HG03354 (cell line): ENCODE data around the gene ARHGAP12.
"Not testable (repeated sequence)": the region's sequence is repeated elsewhere in the genome, so short reads cannot be mapped to it uniquely, and the experiment has no call there.

Experiments used
- ATAC-seq: cut with Tn5 transposase; IDR thresholded peaks from one replicate; pipeline ENCODE4 v1.9.1; 2021; ENCODE audit warnings: mild to moderate bottlenecking; ENCODE audit not compliant: unreplicated experiment, poor library complexity, severe bottlenecking

The ARHGAP12 gene

DNA sequence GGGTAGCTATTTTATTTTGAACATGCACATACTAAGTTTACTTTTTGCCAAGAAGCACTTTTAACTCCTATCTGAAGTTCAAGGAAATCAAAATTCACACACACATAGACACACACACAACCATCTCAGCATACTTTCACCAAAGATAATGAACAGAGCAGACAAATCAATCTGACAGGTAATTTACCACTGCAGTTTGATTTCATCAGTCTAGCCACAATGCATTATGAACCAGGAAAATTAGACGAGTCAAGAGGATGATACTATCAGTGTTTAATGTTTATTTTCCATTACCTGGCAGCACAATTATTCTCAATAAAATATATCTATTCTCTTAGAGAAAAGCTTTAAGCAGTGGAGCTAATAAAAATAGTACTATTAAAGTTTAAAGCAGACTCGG is 147.9 kb downstream of the ARHGAP12 start:
- ATAC-seq: no peak

- ATAC-seq: no peak
Observed at GRCh38 chr10:31778627-31779026, 150.0 kb downstream of the ARHGAP12 start.

GRCh38 chr10:31776159-31776558 is 152.5 kb downstream of the ARHGAP12 start:
- ATAC-seq: no peak

DNA sequence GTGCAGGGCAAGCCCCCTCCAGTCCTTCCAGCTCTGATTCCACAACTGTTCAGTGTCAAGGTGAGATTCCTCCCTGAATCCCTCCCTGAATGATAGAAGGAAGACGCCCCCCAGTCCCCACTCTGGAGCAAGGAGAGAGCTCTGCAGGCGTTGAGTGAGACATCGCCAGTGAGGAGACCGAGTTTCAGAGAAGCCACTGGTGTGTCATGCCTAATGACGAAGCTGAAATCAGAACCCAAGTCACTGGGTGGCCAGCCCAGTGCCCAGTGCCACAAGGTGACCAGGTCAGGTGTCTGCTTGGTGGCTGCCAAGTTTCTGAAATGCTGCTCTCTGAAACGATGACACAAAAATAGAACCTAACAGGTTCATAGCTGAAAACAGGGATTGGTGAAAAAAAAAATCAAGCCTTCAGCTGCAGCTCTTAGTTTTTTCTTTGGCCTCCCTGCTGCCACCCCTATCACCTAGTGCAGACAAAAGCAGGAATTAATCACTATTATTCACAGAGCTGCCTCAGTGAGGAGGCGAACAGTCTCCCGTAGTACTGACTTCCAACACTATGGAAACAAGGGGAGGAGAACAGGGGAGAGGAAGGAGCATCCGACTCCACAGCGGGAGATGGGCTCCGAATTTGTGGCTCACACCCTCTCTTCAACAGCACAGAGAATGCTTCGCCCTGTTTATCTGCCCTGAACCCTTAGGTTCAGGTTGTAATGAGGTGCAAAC is 153.5 kb downstream of the ARHGAP12 start:
- no peak for ATAC-seq

DNA sequence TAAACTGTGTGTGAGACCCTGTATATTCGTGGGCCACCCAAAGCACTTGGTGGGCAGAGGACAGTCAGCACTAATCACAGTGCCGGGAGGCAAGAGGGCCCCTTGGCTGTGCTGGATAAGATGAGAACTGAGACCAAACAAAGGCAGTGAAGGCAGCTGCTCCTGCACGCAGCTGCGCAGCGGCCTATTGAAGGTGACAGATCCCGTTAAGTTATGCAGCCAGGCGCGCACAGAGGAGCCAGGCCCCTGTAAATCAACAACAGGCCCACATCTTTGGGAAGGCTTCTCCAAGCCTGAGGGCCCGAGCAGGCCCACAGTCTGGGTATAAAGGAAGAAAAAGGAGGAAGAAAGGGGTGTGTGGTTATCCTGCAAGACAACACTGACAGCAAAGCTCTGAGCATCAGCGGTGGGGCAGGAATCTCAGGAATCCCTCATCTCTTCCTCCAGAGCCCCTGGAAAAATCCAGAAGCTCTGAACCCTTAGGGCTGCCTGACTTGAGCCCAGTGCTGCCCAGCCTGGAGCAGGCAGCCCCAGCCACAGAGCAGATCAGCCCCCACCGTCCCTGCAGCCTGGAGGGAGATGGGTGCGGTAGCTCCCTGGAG is 154.2 kb downstream of the ARHGAP12 start:
- ATAC-seq: no peak

DNA sequence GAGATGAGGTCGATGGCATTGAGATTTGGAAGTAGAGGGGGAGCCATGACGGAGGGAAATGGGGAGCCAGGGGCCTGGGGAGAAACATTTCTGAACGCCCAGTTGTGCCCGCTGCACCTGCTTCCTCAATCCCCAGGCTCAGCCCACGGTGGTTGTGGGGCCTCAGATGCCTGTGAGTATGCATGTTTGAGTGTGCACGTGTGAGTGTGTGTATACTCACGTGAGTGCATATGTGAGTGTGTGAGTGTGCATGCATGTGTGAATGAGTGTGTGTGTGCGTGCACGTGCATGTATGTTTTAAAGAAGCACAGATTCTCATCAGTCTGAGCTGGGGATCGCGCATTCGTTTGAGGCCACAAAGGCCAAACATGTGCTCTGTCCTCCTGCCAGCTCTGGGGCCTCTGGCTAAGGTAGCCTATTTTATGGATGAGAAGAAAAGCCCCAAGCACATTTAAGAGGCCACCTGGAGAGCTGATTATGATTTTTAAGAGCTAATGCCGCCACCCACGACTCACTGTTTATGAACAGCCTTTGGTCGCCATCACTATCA is 154.8 kb downstream of the ARHGAP12 start:
- no peak for ATAC-seq

DNA sequence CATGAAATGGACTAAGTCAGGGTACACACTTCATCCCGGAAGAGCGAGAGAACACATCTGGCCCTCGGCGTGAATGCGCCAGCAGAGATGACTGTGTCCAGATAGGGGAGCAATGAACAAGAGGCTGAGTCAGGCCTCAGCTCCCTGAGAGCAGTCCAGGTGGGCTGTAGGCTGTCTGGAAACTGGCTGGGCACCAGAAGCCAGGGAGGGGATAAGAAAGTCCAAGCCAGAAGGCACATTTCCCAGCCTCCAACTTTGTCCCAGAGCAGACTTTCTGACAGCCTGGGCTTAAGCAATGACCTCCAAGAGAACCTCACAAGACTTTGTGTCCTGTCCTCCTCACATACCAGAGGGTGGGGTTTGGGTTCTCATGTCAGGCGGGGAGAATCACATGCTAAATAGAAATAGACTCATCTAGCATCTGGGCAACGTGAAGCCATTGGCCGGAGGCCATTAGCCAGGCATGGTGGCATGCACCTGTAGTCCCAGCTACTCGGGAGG is 157.2 kb downstream of the ARHGAP12 start:
- ATAC-seq: no peak

DNA sequence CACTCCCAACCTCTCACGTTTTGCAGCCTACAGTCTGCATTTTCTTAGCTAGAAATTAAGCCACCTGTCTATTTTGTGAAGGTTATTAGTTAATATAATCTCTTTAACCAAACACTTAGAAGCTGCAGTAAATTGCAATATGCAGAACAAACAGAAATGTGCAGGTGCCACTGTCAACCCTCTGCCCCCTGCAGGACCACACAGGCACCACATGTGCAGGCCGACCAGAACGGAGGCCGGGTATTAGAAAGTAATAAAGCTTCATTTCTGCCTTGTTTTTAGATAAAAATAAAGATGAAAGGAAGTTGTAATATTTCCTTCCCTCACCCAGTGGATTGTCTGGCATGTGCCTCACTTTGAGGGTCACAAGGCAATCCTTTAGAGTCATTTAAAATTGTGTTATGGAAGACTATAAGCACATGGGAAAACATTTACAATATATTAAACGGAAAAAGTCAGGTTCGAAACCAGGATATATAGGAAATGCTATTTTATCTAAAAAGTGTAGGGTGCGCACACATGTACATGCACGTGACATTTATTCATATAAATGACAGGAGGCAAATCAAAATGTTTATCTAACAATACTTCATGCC is 158.2 kb downstream of the ARHGAP12 start:
- ATAC-seq: no peak

DNA sequence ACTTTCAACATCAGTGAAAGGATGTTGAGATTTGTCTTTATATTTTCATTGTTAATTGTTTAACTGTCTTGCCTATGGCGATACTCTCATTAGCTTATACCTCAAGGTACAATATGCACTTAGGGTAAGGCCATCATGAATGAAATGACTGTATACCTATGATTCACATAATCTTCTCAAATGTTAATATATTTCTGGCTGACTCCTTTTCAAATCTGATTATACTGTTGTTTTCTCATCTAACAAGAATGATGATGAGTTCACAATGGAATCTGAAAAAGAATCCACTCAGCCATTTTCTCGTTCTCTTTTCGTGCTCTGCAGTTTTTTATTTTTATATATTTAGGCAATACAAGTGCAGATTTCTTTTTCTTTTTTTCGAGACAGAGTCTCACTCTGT is 159.1 kb downstream of the ARHGAP12 start:
- ATAC-seq: no peak

DNA sequence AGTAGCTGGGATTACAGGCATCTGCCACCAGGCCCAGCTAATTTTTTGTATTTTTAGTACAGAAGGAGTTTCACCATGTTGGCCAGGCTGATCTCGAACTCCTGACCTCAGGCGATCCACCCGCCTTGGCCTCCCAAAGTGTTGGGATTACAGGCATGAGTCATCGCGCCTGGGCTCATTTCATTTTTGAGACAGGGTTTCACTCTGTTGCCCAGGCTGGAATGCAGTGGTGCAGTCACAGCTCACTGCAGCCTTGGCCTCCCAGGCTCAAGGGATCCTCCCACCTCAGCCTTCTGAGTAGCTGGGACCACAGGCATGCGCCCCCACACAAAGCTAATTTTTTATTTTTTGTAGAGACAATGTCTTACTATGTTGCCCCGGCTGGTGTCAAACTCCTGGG is 159.7 kb downstream of the ARHGAP12 start:
- ATAC-seq: not testable (repeated sequence)

- ATAC-seq: no peak
Observed at GRCh38 chr10:31768467-31768866, 160.2 kb downstream of the ARHGAP12 start.

DNA sequence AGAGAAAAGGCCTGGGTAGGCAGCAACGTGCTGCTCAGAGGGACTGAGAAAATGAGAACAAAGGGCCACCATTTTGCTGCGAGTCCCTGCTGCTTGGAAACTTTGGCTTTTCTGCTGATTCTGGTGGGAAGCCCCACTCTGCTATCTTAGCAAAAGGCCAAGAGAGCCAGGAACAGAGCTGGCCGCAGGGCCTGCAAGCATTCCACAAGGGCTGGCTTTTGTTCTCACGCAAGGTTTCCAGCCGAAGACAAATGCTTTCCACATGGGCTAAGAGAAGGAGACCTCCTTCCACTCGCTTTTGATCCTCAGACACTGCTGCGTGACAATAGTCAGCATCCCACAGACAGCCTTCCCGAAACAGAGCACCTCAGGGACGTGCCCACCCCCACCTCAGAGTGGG is 163.1 kb downstream of the ARHGAP12 start:
- ATAC-seq: no peak

- no peak for ATAC-seq
Observed at GRCh38 chr10:31762316-31762715, 166.3 kb downstream of the ARHGAP12 start.

DNA sequence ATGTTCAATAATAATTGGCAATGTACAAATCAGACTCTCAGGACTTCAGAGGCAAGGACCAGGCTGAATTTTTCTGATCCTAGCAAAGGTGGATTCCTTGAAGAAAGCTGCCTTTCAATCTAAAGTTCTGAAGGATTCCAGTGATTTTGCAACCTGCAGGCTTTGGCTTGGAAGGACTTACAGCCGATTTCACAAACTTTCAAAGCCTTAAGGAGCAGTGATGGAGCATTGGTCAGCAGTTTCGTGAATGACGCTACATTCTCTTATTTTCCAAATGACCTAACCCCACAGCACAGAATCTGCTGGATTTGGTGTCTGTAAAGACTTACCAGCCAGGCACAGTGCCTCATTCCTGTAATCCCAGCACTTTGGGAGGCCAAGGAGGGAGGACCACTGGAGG is 167.5 kb downstream of the ARHGAP12 start:
- no peak for ATAC-seq

GRCh38 chr10:31760674-31761081 is 168.0 kb downstream of the ARHGAP12 start:
- no peak for ATAC-seq

GRCh38 chr10:31759799-31760626 is 168.6 kb downstream of the ARHGAP12 start:
- peak; percentile 94 for ATAC-seq

DNA sequence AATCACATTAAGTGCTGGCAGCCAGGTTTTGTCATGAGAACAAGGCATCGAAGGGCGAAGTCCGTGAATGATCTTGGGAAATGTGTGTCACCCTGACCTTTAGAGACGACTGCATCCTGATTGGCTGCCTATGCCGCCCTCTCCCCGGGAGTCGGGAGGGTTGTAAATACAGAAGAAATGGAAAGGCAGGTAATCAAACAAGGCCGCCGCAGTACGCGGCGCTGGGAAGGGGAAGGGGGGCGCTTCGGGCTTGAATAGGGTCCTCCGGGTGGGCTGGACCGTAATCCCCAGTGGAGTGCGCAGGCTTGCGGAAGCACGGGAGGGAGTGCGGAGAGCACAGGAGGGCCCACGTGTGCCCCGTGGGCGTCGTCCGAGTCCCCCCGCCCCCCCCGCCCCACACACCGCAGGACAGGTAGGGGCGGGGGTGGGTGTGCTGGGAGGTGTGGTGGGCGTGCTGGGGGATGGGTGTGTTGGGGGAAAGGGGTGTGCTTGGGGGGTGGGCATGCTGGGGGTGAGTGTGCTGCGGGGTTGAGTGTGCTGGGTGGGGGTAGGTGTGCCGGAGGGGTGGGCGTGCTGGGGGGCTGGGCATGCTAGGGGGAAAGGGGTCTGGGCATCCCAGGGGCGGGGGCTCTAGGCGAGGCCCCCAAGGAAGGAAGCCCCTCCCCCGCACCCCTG is 169.4 kb downstream of the ARHGAP12 start:
- ATAC-seq: no peak

DNA sequence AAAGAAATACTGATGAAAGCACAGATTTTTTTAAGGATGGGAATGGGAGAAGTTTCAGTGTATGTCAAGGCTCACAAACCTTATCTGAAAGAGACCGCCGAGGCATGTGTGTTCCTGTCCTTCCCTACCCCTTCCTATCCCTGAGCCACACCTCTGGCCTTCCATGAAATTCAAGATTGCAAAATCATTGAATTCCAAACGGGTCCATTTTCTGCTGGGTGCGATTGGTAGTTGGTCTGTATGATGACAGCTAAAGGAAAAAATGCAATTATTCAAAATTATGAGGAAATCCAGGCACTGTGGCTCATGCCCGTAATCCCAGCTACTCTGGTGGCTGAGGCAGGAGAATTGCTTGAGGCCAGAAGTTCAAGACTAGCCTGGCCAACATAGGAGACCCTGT is 170.1 kb downstream of the ARHGAP12 start:
- no peak for ATAC-seq

GRCh38 chr10:31757831-31758230 is 170.8 kb downstream of the ARHGAP12 start:
- ATAC-seq: no peak
